Activated CD8-positive, alpha-beta T cell treated with anti-CD3 and anti-CD28 coated beads for 36 hours (primary cell): ENCODE data around the gene ZNF440. TPM values are rescaled to one million over a fixed set of nuclear protein-coding genes. Genes with fewer than 3 reads are reported as not detected.
A peak's percentile ranks its signal among the peaks of the same experiment; 100 is the strongest.
"Not testable (repeated sequence)": the region's sequence is repeated elsewhere in the genome, so short reads cannot be mapped to it uniquely, and the experiment has no call there.

Source experiments
- ATAC-seq: fragments of 200-7000 bp; cut with Tn5 transposase; one replicate; pipeline ENCODE4 v1.10.0; 2021; ENCODE audit warnings: mild to moderate bottlenecking, moderate library complexity
- CTCF ChIA-PET: fragments of 350-600 bp; sonication (Branson Sonifier 250); formaldehyde crosslinking; loops from one replicate; lab custom pipeline; 2021; ENCODE audit warnings: antibody characterized with exemption; lab: Charles Lee
- POLR2A ChIA-PET: fragments of 350-600 bp; sonication (Branson Sonifier 250); formaldehyde crosslinking; loops from one replicate; lab custom pipeline; 2021; ENCODE audit warnings: antibody characterized with exemption; lab: Charles Lee
- DNase-seq: peaks from one replicate; pipeline ENCODE4 v3.0.0-alpha.2; 2020
- H3K27ac Mint-ChIP-seq: one replicate; pipeline ENCODE4 v1.8.0; 2021; ENCODE audit warnings: mild to moderate bottlenecking, mixed read lengths
- H3K27me3 Mint-ChIP-seq: one replicate; pipeline ENCODE4 v1.8.0; 2021; ENCODE audit warnings: mixed read lengths
- H3K36me3 Mint-ChIP-seq: one replicate; pipeline ENCODE4 v1.8.0; 2021; ENCODE audit warnings: low read depth, mixed read lengths
- H3K4me1 Mint-ChIP-seq: one replicate; pipeline ENCODE4 v1.8.0; 2021; ENCODE audit warnings: low read depth, mixed read lengths
- H3K4me3 Mint-ChIP-seq: one replicate; pipeline ENCODE4 v1.8.0; 2021; ENCODE audit warnings: mild to moderate bottlenecking, moderate library complexity, mixed read lengths
- H3K9me3 Mint-ChIP-seq: one replicate; pipeline ENCODE4 v1.8.0; 2021; ENCODE audit warnings: mixed read lengths
- intact Hi-C: fragments of 100-400 bp; cut with micrococcal nuclease; formaldehyde crosslinking; loops from one replicate; pipeline ENCODE4 v1.10.0; 2022
- total RNA-seq, 2 experiments: library from RNA; stranded (reverse); gene quantifications; one replicate each; pipeline ENCODE4 v1.2.3, GENCODE V29; 2021
- TF ChIP-seq, protein P1 (sequence below): fragments of 200-600 bp; IDR thresholded peaks from one replicate; pipeline ENCODE4 v1.8.0; 2022; ENCODE audit warnings: antibody characterized with exemption, mild to moderate bottlenecking

ZNF440 gene
- total RNA-seq, 2 experiments from 2014 or later: 7.7 to 8.8 TPM

DNA sequence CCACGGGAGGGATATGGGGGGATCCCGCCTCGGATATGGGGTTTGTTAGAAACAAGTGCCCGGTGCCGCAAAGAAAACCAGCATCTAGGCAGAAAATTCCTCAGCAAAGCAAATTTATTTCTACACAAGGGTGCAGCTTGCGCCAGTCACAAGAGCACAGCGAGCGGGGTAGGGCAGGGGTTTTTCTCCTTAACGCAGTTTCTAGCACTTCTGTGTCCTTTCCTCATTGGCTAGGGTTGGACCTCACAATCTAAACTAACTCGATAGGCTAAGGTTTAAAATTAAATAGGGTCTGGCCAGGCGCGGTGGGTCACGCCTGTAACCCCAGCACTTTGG is 595 bp downstream of the ZNF440 start:
- no peak for DNase-seq
- Mint-ChIP-seq H3K36me3 (peaks cover 24% of the 10 kb centered on the region), H3K9me3 (no peaks in the 10 kb centered on the region), H3K4me1 (peaks cover 22% of the 10 kb centered on the region), H3K4me3 (peak overlapping the region; percentile 87), H3K27me3 (no peaks in the 10 kb centered on the region), H3K27ac (peak overlapping the region; percentile 53)
- ChIA-PET CTCF (interaction anchor here (1.0 to 3.9 kb wide), 2 partner anchors 17 to 245 kb away, joined by 3 to 56 read pairs; partner anchors contain the start of gene ZNF491), POLR2A (interaction anchor here (0.6 to 2.9 kb wide), 4 partner anchors 15 to 348 kb away, joined by 3 to 8 read pairs (median 4); partner anchors contain the start of genes ZNF491 and ZNF823)
- TF ChIP-seq, protein P1, sequence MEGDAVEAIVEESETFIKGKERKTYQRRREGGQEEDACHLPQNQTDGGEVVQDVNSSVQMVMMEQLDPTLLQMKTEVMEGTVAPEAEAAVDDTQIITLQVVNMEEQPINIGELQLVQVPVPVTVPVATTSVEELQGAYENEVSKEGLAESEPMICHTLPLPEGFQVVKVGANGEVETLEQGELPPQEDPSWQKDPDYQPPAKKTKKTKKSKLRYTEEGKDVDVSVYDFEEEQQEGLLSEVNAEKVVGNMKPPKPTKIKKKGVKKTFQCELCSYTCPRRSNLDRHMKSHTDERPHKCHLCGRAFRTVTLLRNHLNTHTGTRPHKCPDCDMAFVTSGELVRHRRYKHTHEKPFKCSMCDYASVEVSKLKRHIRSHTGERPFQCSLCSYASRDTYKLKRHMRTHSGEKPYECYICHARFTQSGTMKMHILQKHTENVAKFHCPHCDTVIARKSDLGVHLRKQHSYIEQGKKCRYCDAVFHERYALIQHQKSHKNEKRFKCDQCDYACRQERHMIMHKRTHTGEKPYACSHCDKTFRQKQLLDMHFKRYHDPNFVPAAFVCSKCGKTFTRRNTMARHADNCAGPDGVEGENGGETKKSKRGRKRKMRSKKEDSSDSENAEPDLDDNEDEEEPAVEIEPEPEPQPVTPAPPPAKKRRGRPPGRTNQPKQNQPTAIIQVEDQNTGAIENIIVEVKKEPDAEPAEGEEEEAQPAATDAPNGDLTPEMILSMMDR: no peak
- ATAC-seq: no peak
- intact Hi-C loops: no loop called here

DNA sequence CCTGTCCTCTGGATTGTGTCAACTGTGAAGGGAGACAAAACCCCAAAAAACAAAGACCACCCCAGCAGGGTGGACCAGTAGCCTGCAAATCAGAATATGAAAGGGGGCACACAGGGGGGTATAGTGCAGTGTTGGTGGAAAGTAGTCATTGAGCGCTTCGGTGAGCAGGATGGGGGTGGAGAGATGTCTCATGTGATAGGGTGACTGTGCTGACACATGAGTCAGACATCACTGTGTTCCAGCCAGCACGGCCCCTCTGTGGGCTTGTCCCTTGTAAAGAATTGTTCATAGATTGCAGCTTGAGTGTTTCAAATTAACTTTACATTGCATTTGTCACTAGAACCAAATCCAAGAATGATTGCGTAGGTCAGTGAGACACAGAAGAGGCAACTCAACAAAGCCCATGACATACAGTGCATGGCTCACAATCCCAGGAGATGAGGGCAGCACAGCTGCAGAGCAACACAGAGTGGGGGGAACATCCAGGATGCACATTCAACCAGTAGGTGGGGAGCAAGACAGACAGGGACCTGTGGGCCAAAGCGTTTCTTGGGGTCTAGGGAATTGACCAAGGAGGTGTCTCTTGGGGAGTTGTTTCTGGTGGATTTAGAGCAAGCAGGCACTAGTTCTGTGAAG is 7.5 kb downstream of the ZNF440 start:
- POLR2A ChIA-PET: no interaction called here
- TF ChIP-seq, protein P1: no peak
- no peaks in the 10 kb centered on the region for H3K27me3 Mint-ChIP-seq
- H3K36me3 Mint-ChIP-seq: peaks cover 59% of the 10 kb centered on the region
- ATAC-seq (peak; percentile 64), DNase-seq (peak; percentile 11)
- intact Hi-C loops: no loop called here
- CTCF ChIA-PET: no interaction called here
- no peak overlapping the region for H3K27ac Mint-ChIP-seq
- H3K4me1 Mint-ChIP-seq: peaks cover 15% of the 10 kb centered on the region
- peaks cover 13% of the 10 kb centered on the region for H3K9me3 Mint-ChIP-seq
- H3K4me3 Mint-ChIP-seq: no peak overlapping the region

DNA sequence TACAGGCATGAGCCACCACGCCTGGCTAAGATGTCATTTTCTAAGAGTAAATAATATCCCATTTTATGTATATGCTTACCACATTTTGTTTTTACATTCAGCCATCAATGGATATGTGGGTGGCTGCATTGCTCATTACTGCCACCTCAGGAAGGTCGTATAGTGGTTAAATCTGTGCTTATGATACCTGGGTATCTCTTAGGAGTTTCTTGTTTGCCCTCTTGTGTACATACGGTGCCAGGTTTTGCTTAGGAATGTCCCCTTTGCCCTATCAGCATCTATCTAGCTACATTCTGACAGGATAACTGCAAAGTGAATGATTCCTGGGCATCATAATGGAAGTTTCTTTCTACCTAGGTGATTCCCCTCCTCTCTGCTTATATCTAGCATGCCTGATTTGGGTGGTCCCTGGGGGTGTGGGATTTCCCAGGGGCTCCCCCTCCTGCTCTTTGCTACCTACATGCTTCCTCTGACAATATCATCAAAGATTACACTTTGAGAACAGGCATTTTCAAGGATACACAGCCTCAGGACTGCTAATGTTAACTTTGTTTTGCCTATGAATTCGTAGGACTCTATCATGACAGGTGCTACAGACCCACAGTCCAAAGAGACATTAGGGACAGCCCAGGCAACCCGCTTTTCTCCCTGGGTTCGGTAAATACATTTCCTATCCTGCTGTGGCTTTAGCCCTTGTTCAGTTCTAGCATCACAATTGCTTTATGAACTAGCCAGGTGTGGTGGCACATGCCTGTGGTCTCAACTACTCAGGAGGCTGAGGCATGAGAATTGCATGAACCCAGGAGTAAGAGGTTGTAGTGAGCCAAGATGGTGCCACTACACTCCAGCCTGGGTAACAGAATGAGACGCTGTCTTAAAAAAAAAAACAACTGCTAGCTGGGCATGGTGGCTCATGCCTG is 15.1 kb downstream of the ZNF440 start:
- H3K4me1 Mint-ChIP-seq: peaks cover 11% of the 10 kb centered on the region
- H3K27ac Mint-ChIP-seq, intact Hi-C loops, POLR2A ChIA-PET, H3K4me3 Mint-ChIP-seq, H3K27me3 Mint-ChIP-seq, CTCF ChIA-PET: not testable (repeated sequence)
- peaks cover 87% of the 10 kb centered on the region for H3K36me3 Mint-ChIP-seq
- peaks cover 52% of the 10 kb centered on the region for H3K9me3 Mint-ChIP-seq
- DNase-seq (peak; percentile 36), ATAC-seq (peak; percentile 65)

DNA sequence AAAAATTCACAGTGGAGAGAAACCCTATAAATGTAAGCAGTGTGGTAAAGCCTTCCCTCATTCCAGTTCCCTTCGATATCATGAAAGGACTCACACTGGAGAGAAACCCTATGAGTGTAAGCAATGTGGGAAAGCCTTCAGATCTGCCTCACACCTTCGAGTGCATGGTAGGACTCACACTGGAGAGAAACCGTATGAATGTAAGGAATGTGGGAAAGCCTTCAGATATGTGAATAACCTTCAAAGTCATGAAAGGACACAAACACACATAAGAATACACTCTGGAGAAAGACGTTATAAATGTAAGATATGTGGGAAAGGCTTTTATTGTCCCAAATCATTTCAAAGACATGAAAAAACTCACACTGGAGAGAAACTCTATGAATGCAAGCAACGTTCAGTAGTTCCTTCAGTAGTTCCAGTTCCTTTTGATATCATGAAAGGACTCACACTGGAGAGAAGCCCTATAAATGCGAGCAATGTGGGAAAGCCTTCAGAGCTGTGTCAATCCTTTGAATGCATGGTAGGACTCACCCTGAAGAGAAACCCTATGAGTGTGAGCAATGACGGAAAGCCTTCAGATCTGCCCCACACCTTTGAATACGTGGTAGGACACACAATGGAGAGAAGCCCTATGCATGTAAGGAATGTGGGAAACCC is 18.3 kb downstream of the ZNF440 start:
- ChIA-PET POLR2A (no interaction called here), CTCF (no interaction called here)
- Mint-ChIP-seq H3K9me3 (peaks cover 53% of the 10 kb centered on the region), H3K4me3 (no peak overlapping the region), H3K27ac (no peak overlapping the region), H3K27me3 (no peaks in the 10 kb centered on the region), H3K36me3 (peaks cover 77% of the 10 kb centered on the region), H3K4me1 (peaks cover 9% of the 10 kb centered on the region)
- DNase-seq (no peak), ATAC-seq (no peak)
- TF ChIP-seq, protein P1: no peak
- intact Hi-C loops: no loop called here

DNA sequence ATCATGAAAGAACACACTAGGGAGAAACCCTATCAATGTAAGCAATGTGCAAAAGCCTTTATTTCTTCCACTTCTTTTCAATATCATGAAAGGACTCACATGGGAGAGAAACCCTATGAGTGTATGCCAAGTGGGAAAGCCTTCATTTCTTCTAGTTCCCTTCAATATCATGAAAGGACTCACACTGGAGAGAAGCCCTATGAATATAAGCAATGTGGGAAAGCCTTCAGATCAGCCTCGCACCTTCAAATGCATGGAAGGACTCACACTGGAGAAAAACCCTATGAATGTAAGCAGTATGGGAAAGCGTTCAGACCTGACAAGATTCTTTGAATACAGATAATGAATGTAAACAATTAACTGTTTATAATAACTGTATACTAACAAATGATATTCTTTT is 19.5 kb downstream of the ZNF440 start:
- Mint-ChIP-seq H3K9me3 (peaks cover 49% of the 10 kb centered on the region), H3K4me3 (no peak overlapping the region), H3K27me3 (no peaks in the 10 kb centered on the region), H3K27ac (no peak overlapping the region), H3K4me1 (peaks cover 7% of the 10 kb centered on the region), H3K36me3 (peaks cover 66% of the 10 kb centered on the region)
- no peak for ATAC-seq
- TF ChIP-seq, protein P1: no peak
- POLR2A ChIA-PET: no interaction called here
- CTCF ChIA-PET: no interaction called here
- DNase-seq: no peak
- intact Hi-C loops: no loop called here

DNA sequence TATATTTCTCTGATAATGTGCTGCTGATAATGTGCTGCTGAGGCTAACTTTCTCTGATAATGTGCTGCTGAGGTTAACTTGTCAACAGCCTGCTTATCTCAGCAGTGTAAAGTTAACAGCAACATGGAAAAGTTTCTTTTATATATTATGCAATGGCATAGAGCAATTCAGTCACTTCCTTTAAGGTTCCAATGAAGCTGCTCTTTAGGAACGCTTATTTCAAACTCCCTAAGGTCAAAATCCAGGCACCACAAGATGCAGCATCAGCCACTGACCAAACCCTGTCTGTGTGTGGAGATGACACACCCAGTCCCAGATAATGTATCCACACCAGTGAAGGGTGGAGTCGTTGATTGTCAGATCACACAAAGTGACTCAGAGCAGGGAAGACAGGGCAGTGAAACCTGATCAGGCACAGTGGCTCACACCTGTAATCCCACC is 21.6 kb downstream of the ZNF440 start:
- H3K36me3 Mint-ChIP-seq: peaks cover 47% of the 10 kb centered on the region
- POLR2A ChIA-PET, intact Hi-C loops, H3K27ac Mint-ChIP-seq, H3K27me3 Mint-ChIP-seq, DNase-seq, ATAC-seq, H3K4me3 Mint-ChIP-seq, H3K4me1 Mint-ChIP-seq: not testable (repeated sequence)
- CTCF ChIA-PET: interaction anchor here (0.7 kb wide), 1 partner anchor 14 kb away, joined by 3 read pairs; no protein-coding TSS in a partner anchor
- H3K9me3 Mint-ChIP-seq: peaks cover 34% of the 10 kb centered on the region
